H9 (cell line): ENCODE results near the gene AKT1S1. TPM values are rescaled to one million over a fixed set of nuclear protein-coding genes. Genes with fewer than 3 reads are reported as not detected.

Source experiments
- DNase-seq: peaks from one replicate; pipeline ENCODE4 v3.0.0-alpha.2; 2017
- H2AFZ ChIP-seq: one replicate; pipeline ENCODE4 v1.6.1; 2013; ENCODE audit warnings: mild to moderate bottlenecking, low read length, control low read depth, moderate library complexity
- H2AK5ac ChIP-seq: 2 replicates; pipeline ENCODE4 v1.6.1; 2013; ENCODE audit warnings: low read length, control low read depth, mixed read lengths; ENCODE audit not compliant: insufficient read length
- H2BK120ac ChIP-seq: one replicate; pipeline ENCODE4 v1.6.1; 2013; ENCODE audit warnings: low read depth, mild to moderate bottlenecking, low read length, control low read depth, inconsistent platforms; ENCODE audit not compliant: poor library complexity, severe bottlenecking
- H2BK12ac ChIP-seq: 2 replicates; pipeline ENCODE4 v1.6.1; 2013; ENCODE audit warnings: low read length, control low read depth, mixed read lengths, low read depth; ENCODE audit not compliant: insufficient read length
- H2BK15ac ChIP-seq: 2 replicates; pipeline ENCODE4 v1.6.1; 2013; ENCODE audit warnings: low read depth, low read length, control low read depth
- H2BK20ac ChIP-seq: one replicate; pipeline ENCODE4 v1.6.1; 2013; ENCODE audit warnings: low read depth, mild to moderate bottlenecking, low read length, control low read depth, inconsistent platforms; ENCODE audit not compliant: poor library complexity, severe bottlenecking
- H2BK5ac ChIP-seq: 2 replicates; pipeline ENCODE4 v1.6.1; 2013; ENCODE audit warnings: low read length, control low read depth, mixed read lengths; ENCODE audit not compliant: insufficient read length
- H3K14ac ChIP-seq: 2 replicates; pipeline ENCODE4 v1.6.1; 2013; ENCODE audit warnings: low read length, control low read depth; ENCODE audit not compliant: insufficient read depth
- H3K18ac ChIP-seq: 2 replicates; pipeline ENCODE4 v1.6.1; 2013; ENCODE audit warnings: low read depth, mild to moderate bottlenecking, mixed read lengths, low read length, control low read depth; ENCODE audit not compliant: insufficient read length
- H3K23ac ChIP-seq: 2 replicates; pipeline ENCODE4 v1.6.1; 2013; ENCODE audit warnings: low read length, control low read depth, mixed read lengths, low read depth; ENCODE audit not compliant: insufficient read length
- H3K23me2 ChIP-seq: 2 replicates; pipeline ENCODE4 v1.6.1; 2013; ENCODE audit warnings: low read depth, mild to moderate bottlenecking, mixed read lengths, low read length, control low read depth; ENCODE audit not compliant: insufficient read length, poor library complexity, severe bottlenecking
- H3K27ac ChIP-seq: 2 replicates; pipeline ENCODE4 v1.5.1; 2013; ENCODE audit warnings: low read length, control low read depth, mixed read lengths, low read depth; ENCODE audit not compliant: insufficient read length
- H3K27me3 ChIP-seq: 2 replicates; pipeline ENCODE4 v1.6.1; 2013; ENCODE audit warnings: low read length, control low read depth, inconsistent platforms; ENCODE audit not compliant: insufficient read depth
- H3K4ac ChIP-seq: 2 replicates; pipeline ENCODE4 v1.6.1; 2013; ENCODE audit warnings: low read depth, mild to moderate bottlenecking, control low read depth, inconsistent platforms, low read length, moderate library complexity
- H3K4me1 ChIP-seq: 2 replicates; pipeline ENCODE4 v1.6.1; 2013; ENCODE audit warnings: low read length, control low read depth, inconsistent platforms; ENCODE audit not compliant: insufficient read depth
- H3K4me2 ChIP-seq: 2 replicates; pipeline ENCODE4 v1.6.1; 2013; ENCODE audit warnings: low read length, control low read depth, mixed read lengths; ENCODE audit not compliant: insufficient read length, insufficient read depth
- H3K56ac ChIP-seq: 2 replicates; pipeline ENCODE4 v1.6.1; 2013; ENCODE audit warnings: low read depth, mild to moderate bottlenecking, mixed read lengths, low read length, control low read depth; ENCODE audit not compliant: insufficient read length
- H3K79me1 ChIP-seq: 2 replicates; pipeline ENCODE4 v1.6.1; 2013; ENCODE audit warnings: low read depth, mild to moderate bottlenecking, moderate library complexity, low read length, control low read depth, inconsistent platforms; ENCODE audit not compliant: insufficient read depth, poor library complexity, severe bottlenecking
- H3K79me2 ChIP-seq: 2 replicates; pipeline ENCODE4 v1.6.1; 2013; ENCODE audit warnings: low read length, control low read depth, inconsistent platforms; ENCODE audit not compliant: insufficient read depth
- H3K9ac ChIP-seq: 2 replicates; pipeline ENCODE4 v1.6.1; 2013; ENCODE audit warnings: low read length, control low read depth, mixed read lengths; ENCODE audit not compliant: insufficient read length; ENCODE audit errors: extremely low read depth
- H3K9me3 ChIP-seq: one replicate; pipeline ENCODE4 v1.6.1; 2013; ENCODE audit warnings: low read depth, low read length, inconsistent platforms; ENCODE audit not compliant: control insufficient read depth
- H3T11ph ChIP-seq: one replicate; pipeline ENCODE4 v1.6.1; 2013; ENCODE audit warnings: mild to moderate bottlenecking, low read length, control low read depth, inconsistent platforms
- H4K20me1 ChIP-seq: one replicate; pipeline ENCODE4 v1.6.1; 2013; ENCODE audit not compliant: control insufficient read depth, insufficient read length, insufficient read depth
- H4K5ac ChIP-seq: 2 replicates; pipeline ENCODE4 v1.6.1; 2013; ENCODE audit warnings: low read depth, mild to moderate bottlenecking, mixed read lengths, low read length, control low read depth; ENCODE audit not compliant: insufficient read length
- H4K8ac ChIP-seq: replicated peaks from 2 replicates; pipeline ENCODE4 v1.6.1; 2013; ENCODE audit warnings: low read length, control low read depth, mixed read lengths, low read depth; ENCODE audit not compliant: insufficient read length
- H4K91ac ChIP-seq: 2 replicates; pipeline ENCODE4 v1.6.1; 2013; ENCODE audit warnings: low read depth, mild to moderate bottlenecking, moderate library complexity, mixed read lengths, low read length, control low read depth; ENCODE audit not compliant: insufficient read length
- H3K27ac Mint-ChIP-seq, 3 experiments: 2 replicates in 2 of 3; 3 replicates in 1 of 3; pipeline ENCODE4 v1.8.0; 2020 to 2021; ENCODE audit warnings: mixed read lengths in 3 of 3, mild to moderate bottlenecking in 1 of 3, moderate library complexity in 1 of 3
- H3K27me3 Mint-ChIP-seq: 2 replicates; pipeline ENCODE4 v1.8.0; 2021; ENCODE audit warnings: low read depth, mild to moderate bottlenecking, moderate library complexity, mixed read lengths
- H3K36me3 Mint-ChIP-seq, 3 experiments: 2 replicates in 2 of 3; 3 replicates in 1 of 3; pipeline ENCODE4 v1.8.0; 2020 to 2021; ENCODE audit warnings: low read depth in 3 of 3, mixed read lengths in 3 of 3; ENCODE audit not compliant: insufficient read depth in 1 of 3
- H3K4me1 Mint-ChIP-seq, 2 experiments: 2 replicates each; pipeline ENCODE4 v1.8.0; 2020; ENCODE audit warnings: mixed read lengths in 2 of 2
- H3K4me3 Mint-ChIP-seq, 2 experiments: 2 replicates in 1 of 2; 3 replicates in 1 of 2; pipeline ENCODE4 v1.8.0; 2020 to 2021; ENCODE audit warnings: mild to moderate bottlenecking in 2 of 2, mixed read lengths in 2 of 2, moderate library complexity in 1 of 2
- H3K9me3 Mint-ChIP-seq, 2 experiments: 2 replicates in 1 of 2; 3 replicates in 1 of 2; pipeline ENCODE4 v1.8.0; 2020; ENCODE audit warnings: mild to moderate bottlenecking in 2 of 2, mixed read lengths in 2 of 2, moderate library complexity in 1 of 2
- WGBS: extraction: QIAGEN DNeasy Blood & Tissue Kit; methylation state at CpG from one replicate; pipeline ENCODE4 v1.1.7; 2013; ENCODE audit warnings: missing lambda C conversion rate, low lambda C conversion rate, mixed read lengths; ENCODE audit not compliant: insufficient read length; ENCODE audit errors: extremely low coverage; 5-methylcytosine and 5-hydroxymethylcytosine counted together
- total RNA-seq: library from RNA; stranded (reverse); gene quantifications from 2 replicates; pipeline ENCODE4 v1.2.1, GENCODE V29; 2021
- TF ChIP-seq, protein P1 (sequence below): fragments of 200-600 bp; sonication (generic); conservative IDR thresholded peaks from 3 replicates; pipeline ENCODE4 v1.8.0; 2021; ENCODE audit warnings: antibody characterized with exemption, mild to moderate bottlenecking

AKT1S1 gene
- total RNA-seq, 1 experiment from 2014 or later, result 43.5 TPM

- DNase-seq, result no peak
- H3K27me3 Mint-ChIP-seq, result no peaks in the 10 kb centered on the region
- no peak overlapping the region for H2BK5ac ChIP-seq
- peaks cover 5% of the 10 kb centered on the region for H3K23me2 ChIP-seq
- H4K8ac ChIP-seq, result no peak overlapping the region
- no peak overlapping the region for H4K91ac ChIP-seq
- H3K4me2 ChIP-seq, result no peak overlapping the region
- H3K79me2 ChIP-seq, result peaks cover 5% of the 10 kb centered on the region; the same call in 1 of the 2 replicates
- H3K56ac ChIP-seq, result no peak overlapping the region
- H2BK15ac ChIP-seq, result no peak overlapping the region
- no peak overlapping the region for H3K27ac ChIP-seq
- H3K27ac Mint-ChIP-seq, result no peak overlapping the region
- no peak overlapping the region for H3T11ph ChIP-seq
- no peak overlapping the region for H4K5ac ChIP-seq
- H2BK12ac ChIP-seq, result no peak overlapping the region
- H2BK120ac ChIP-seq, result no peak overlapping the region
- H3K4me3 Mint-ChIP-seq, result no peak overlapping the region; a peak in 1 of 5 replicates
- H2BK20ac ChIP-seq, result no peak overlapping the region
- TF ChIP-seq, protein P1, sequence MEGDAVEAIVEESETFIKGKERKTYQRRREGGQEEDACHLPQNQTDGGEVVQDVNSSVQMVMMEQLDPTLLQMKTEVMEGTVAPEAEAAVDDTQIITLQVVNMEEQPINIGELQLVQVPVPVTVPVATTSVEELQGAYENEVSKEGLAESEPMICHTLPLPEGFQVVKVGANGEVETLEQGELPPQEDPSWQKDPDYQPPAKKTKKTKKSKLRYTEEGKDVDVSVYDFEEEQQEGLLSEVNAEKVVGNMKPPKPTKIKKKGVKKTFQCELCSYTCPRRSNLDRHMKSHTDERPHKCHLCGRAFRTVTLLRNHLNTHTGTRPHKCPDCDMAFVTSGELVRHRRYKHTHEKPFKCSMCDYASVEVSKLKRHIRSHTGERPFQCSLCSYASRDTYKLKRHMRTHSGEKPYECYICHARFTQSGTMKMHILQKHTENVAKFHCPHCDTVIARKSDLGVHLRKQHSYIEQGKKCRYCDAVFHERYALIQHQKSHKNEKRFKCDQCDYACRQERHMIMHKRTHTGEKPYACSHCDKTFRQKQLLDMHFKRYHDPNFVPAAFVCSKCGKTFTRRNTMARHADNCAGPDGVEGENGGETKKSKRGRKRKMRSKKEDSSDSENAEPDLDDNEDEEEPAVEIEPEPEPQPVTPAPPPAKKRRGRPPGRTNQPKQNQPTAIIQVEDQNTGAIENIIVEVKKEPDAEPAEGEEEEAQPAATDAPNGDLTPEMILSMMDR, result no peak
- H3K9me3 ChIP-seq, result no peaks in the 10 kb centered on the region
- H3K23ac ChIP-seq, result no peak overlapping the region
- H3K79me1 ChIP-seq, result peaks cover 11% of the 10 kb centered on the region
- peaks cover 13 to 45% (median 28%) of the 10 kb centered on the region in 3 experiments for H3K36me3 Mint-ChIP-seq
- H2AK5ac ChIP-seq, result no peak overlapping the region
- WGBS, result no CpG with 5 or more reads among the region's 12 CpGs
- peaks cover 3% of the 10 kb centered on the region; the same call in 1 of the 2 replicates for H3K4me1 ChIP-seq
- no peaks in the 10 kb centered on the region for H3K9me3 Mint-ChIP-seq
- H3K4me1 Mint-ChIP-seq, result peaks cover 7 to 10% of the 10 kb centered on the region in 2 experiments
- H3K27me3 ChIP-seq, result no peaks in the 10 kb centered on the region
- H3K9ac ChIP-seq, result no peak overlapping the region
- no peak overlapping the region for H3K18ac ChIP-seq
- H4K20me1 ChIP-seq, result no peaks in the 10 kb centered on the region
- H3K4ac ChIP-seq, result no peak overlapping the region
- no peak overlapping the region for H2AFZ ChIP-seq
- no peak overlapping the region for H3K14ac ChIP-seq
These were observed 53.7 kb downstream of the AKT1S1 start for GRCh38 chr19:49823472-49823871.
